Gastroesophageal sphincter (tissue), 4 donors: ENCODE results near the gene HNRNPA2B1. TPM values are rescaled to one million over a fixed set of nuclear protein-coding genes. Genes with fewer than 3 reads are reported as not detected.

Experiments
- ATAC-seq: fragments of 150-250 bp; one replicate; pipeline ENCODE4 v1.9.1; 2016; ENCODE audit warnings: mild to moderate bottlenecking, moderate library complexity
- H3K27ac ChIP-seq, 4 donors: fragments of 200-600 bp; sonication (generic) in 3 of 4; 1 replicate in 3 of 4; 2 replicates in 1 of 4; pipeline ENCODE4 v1.5.1; 2016 to 2019
- H3K27me3 ChIP-seq: fragments of 200-600 bp; sonication (generic); one replicate; pipeline ENCODE4 v1.5.1; 2019
- H3K36me3 ChIP-seq, 2 donors: fragments of 200-600 bp; sonication (generic); one replicate each; pipeline ENCODE4 v1.5.1; 2019; ENCODE audit warnings: control low read depth in 1 of 2
- H3K4me1 ChIP-seq, 3 donors: fragments of 200-600 bp; sonication (generic); 1 replicate in 2 of 3; 2 replicates in 1 of 3; pipeline ENCODE4 v1.5.1; 2016 to 2019; ENCODE audit warnings: control low read depth in 2 of 3
- H3K4me3 ChIP-seq, 2 donors: fragments of 200-600 bp; sonication (generic); one replicate each; pipeline ENCODE4 v1.5.1; 2019; ENCODE audit warnings: mild to moderate bottlenecking in 1 of 2, moderate library complexity in 1 of 2
- H3K9me3 ChIP-seq, 3 donors: fragments of 200-600 bp; sonication (generic); one replicate each; pipeline ENCODE4 v1.5.1; 2017 to 2019; ENCODE audit warnings: control low read depth in 2 of 3
- CTCF ChIP-seq, 4 experiments: fragments of 200-600 bp in 2 of 4; fragments of 450-650 bp in 2 of 4; sonication (generic) in 1 of 4; IDR thresholded peaks; one replicate each; pipeline ENCODE4 v1.5.1; 2017 to 2019; ENCODE audit warnings: antibody characterized with exemption in 4 of 4, mild to moderate bottlenecking in 2 of 4, moderate library complexity in 2 of 4
- EP300 ChIP-seq: sonication (generic); formaldehyde crosslinking; IDR thresholded peaks from one replicate; pipeline ENCODE4 v1.6.1; 2017; ENCODE audit warnings: antibody characterized with exemption, mild to moderate bottlenecking
- POLR2A ChIP-seq, 2 donors: fragments of 450-650 bp; IDR thresholded peaks; one replicate each; pipeline ENCODE4 v1.6.1; 2017; ENCODE audit warnings: antibody characterized with exemption in 2 of 2, mild to moderate bottlenecking in 2 of 2, moderate library complexity in 1 of 2
- POLR2AphosphoS5 ChIP-seq: sonication (generic); formaldehyde crosslinking; IDR thresholded peaks from one replicate; pipeline ENCODE4 v1.6.1; 2017; ENCODE audit warnings: antibody characterized with exemption
- WGBS, 2 donors: methylation state at CpG; one replicate each; pipeline ENCODE4 v1.1.5; 2018; ENCODE audit warnings: low coverage in 1 of 2; 5-methylcytosine and 5-hydroxymethylcytosine counted together
- total RNA-seq, 4 donors: library from RNA; depleted of rRNA; stranded (reverse); fragments of >200 nt; gene quantifications; one replicate each; pipeline ENCODE4 v1.1.0, GENCODE V29; 2016

Gene HNRNPA2B1
- 100 to 1,000 TPM; 171 to 210 (median 189) TPM for total RNA-seq

GRCh38 chr7:26200444-26201246, at the start of gene HNRNPA2B1:
TSS of gene HNRNPA2B1 (minus strand) at chr7:26200746. CDS start at chr7:26200577, 169 bp downstream.
- TF ChIP-seq POLR2A (IDR thresholded peaks at IDR 0.05) (peak; percentile 100), CTCF (IDR thresholded peaks at IDR 0.05) (peak in 2 of 4 experiments; percentile 34 to 48), EP300 (no peak), POLR2AphosphoS5 (peak; percentile 100)
- Histone ChIP-seq H3K9me3 (no peaks in the 10 kb centered on the region), H3K36me3 (peaks cover 9 to 20% of the 10 kb centered on the region in 2 donors), H3K4me3 (peak within 1 kb of the TSS; percentile 93 to 98), H3K27me3 (no peaks in the 10 kb centered on the region), H3K27ac (peak within 1 kb of the TSS; percentile 98 to 99 (median 99)), H3K4me1 (peaks cover 21 to 53% (median 28%) of the 10 kb centered on the region in 3 donors)
- WGBS, 2 donors = 0 to 2% methylated on average over 13 to 26 of the region's 71 CpGs
- ATAC-seq = peak; percentile 86

GRCh38 chr7:26250239-26250638, 49.7 kb upstream of the HNRNPA2B1 start:
- Histone ChIP-seq H3K4me3 (no peak overlapping the region), H3K4me1 (no peaks in the 10 kb centered on the region), H3K27me3 (peaks cover 21% of the 10 kb centered on the region), H3K9me3 (no peaks in the 10 kb centered on the region), H3K36me3 (no peaks in the 10 kb centered on the region), H3K27ac (no peak overlapping the region)
- WGBS, 2 donors = 60% methylated on average over 2 of the region's 12 CpGs; no CpG with 5 or more reads in 1 of the 2 donors
- TF ChIP-seq EP300 (no peak), POLR2AphosphoS5 (no peak), CTCF (IDR thresholded peaks at IDR 0.05) (no peak), POLR2A (IDR thresholded peaks at IDR 0.05) (no peak)
- ATAC-seq = no peak

- Histone ChIP-seq H3K4me3 (no peak overlapping the region), H3K9me3 (no peaks in the 10 kb centered on the region), H3K27ac (no peak overlapping the region), H3K27me3 (peaks cover 32% of the 10 kb centered on the region), H3K4me1 (no peaks in the 10 kb centered on the region), H3K36me3 (no peaks in the 10 kb centered on the region)
- 87 to 89% methylated on average over 3 to 9 of the region's 13 CpGs for WGBS, 2 donors
- no peak for ATAC-seq
- TF ChIP-seq CTCF (IDR thresholded peaks at IDR 0.05) (no peak), POLR2A (IDR thresholded peaks at IDR 0.05) (no peak), EP300 (no peak), POLR2AphosphoS5 (no peak)
Observed at GRCh38 chr7:26245150-26245549, 44.6 kb upstream of the HNRNPA2B1 start.

GRCh38 chr7:26238032-26238431, 37.5 kb upstream of the HNRNPA2B1 start:
- H3K27me3 ChIP-seq = peaks cover 16% of the 10 kb centered on the region

More at GRCh38 chr7:26238032-26238431, 37.5 kb upstream of the HNRNPA2B1 start:
- Histone ChIP-seq H3K9me3 (no peaks in the 10 kb centered on the region), H3K4me3 (no peak overlapping the region), H3K27ac (no peak overlapping the region), H3K36me3 (no peaks in the 10 kb centered on the region), H3K4me1 (no peaks in the 10 kb centered on the region)
- TF ChIP-seq POLR2A (IDR thresholded peaks at IDR 0.05) = no peak
- no peak for TF ChIP-seq CTCF (IDR thresholded peaks at IDR 0.05)
- no peak for TF ChIP-seq EP300
- TF ChIP-seq POLR2AphosphoS5 = no peak
- WGBS, 2 donors = 50 to 53% methylated on average over 3 of the region's 3 CpGs
- no peak for ATAC-seq
